Measurements from ENCODE around the gene IMPDH2. TPM values are rescaled to one million over a fixed set of nuclear protein-coding genes. Genes with fewer than 3 reads are reported as not detected.
A peak's percentile ranks its signal among the peaks of the same experiment; 100 is the strongest.

IMPDH2 gene
- total RNA-seq, 1 donor from 2014 or later = 271 TPM

- H3K36me3 Mint-ChIP-seq = peaks cover 21% of the 10 kb centered on the region
These were observed 49.7 kb downstream of the IMPDH2 start for GRCh38 chr3:48979451-48979850.

More at GRCh38 chr3:48979451-48979850, 49.7 kb downstream of the IMPDH2 start:
- H3K9ac ChIP-seq = no peak overlapping the region
- no peaks in the 10 kb centered on the region for H3K9me3 Mint-ChIP-seq
- no peak overlapping the region for H2AFZ ChIP-seq (replicated peaks)
- no peaks in the 10 kb centered on the region for H3K27me3 ChIP-seq
- no peak overlapping the region for H3K27ac ChIP-seq
- H3K4me2 ChIP-seq = no peak overlapping the region
- no peaks in the 10 kb centered on the region for H3K79me2 ChIP-seq (ENCODE audit: low read depth)
- no peak overlapping the region for H3K27ac Mint-ChIP-seq
- H3F3A ChIP-seq (ENCODE audit: low read depth) = no peaks in the 10 kb centered on the region
- no peak overlapping the region for H3K4me3 ChIP-seq
- H3K4me3 Mint-ChIP-seq = no peak overlapping the region
- no peak for DNase-seq (ENCODE audit: low spot score)
- H3K9me3 ChIP-seq (ENCODE audit: low read depth) = no peaks in the 10 kb centered on the region
- no peak for TF ChIP-seq EZH2phosphoT487 (IDR thresholded peaks at IDR 0.05)
- TF ChIP-seq EZH2 (IDR thresholded peaks at IDR 0.05) = no peak
- TF ChIP-seq CTCF (IDR thresholded peaks at IDR 0.05) = no peak
- H3K4me1 Mint-ChIP-seq = no peaks in the 10 kb centered on the region
- peaks cover 6% of the 10 kb centered on the region for H3K27me3 Mint-ChIP-seq (ENCODE audit: insufficient read depth, low read depth)
- H3K4me1 ChIP-seq = no peaks in the 10 kb centered on the region
- no peaks in the 10 kb centered on the region for H3K36me3 ChIP-seq
- H4K20me1 ChIP-seq (ENCODE audit: low read depth) = peaks cover 3% of the 10 kb centered on the region

MicroRNAs within 50 kb of the gene (microRNA counts, 767-probe panel; counts per million panel counts)
- 11,672 counts per million, percentile 98 among the panel's probes with 10 or more counts for microRNA hsa-miR-191-5p
- 460 counts per million, percentile 90 among the panel's probes with 10 or more counts for microRNA hsa-miR-425-5p

Small RNA genes lying within 50 kb of the gene (microRNA-seq; reads per million reads assigned to microRNA genes)
- gene MIR191 = 3,381 reads per million, percentile 97 among the genes with 10 or more reads in this experiment
- 897 reads per million, percentile 93 among the genes with 10 or more reads in this experiment for gene MIR425

Small RNA genes lying within 50 kb of the gene (small RNA-seq; reads per million reads assigned to genes)
- gene MIR191 (1,389 reads per million, percentile 99 among the genes with 10 or more reads in this experiment), gene MIR425 (11.5 reads per million, percentile 96 among the genes with 10 or more reads in this experiment)

Other genes with a start within 250 kb of the IMPDH2 start
- 21.6 and 25.0 TPM in 2 replicates for gene PRKAR2A, start 181.5 kb downstream of the IMPDH2 start, total RNA-seq (ENCODE audit: low replicate concordance)
- 4.3 and 12.5 TPM in 2 replicates for gene SLC25A20, start 130.5 kb downstream of the IMPDH2 start, total RNA-seq (ENCODE audit: low replicate concordance)
- 81.6 and 101 TPM in 2 replicates for gene ARIH2, start 110.6 kb downstream of the IMPDH2 start, total RNA-seq (ENCODE audit: low replicate concordance)
- 15.3 and 34.6 TPM in 2 replicates for gene P4HTM, start 39.2 kb downstream of the IMPDH2 start, total RNA-seq (ENCODE audit: low replicate concordance)
- 131 and 215 TPM in 2 replicates for gene WDR6, start 22.0 kb downstream of the IMPDH2 start, total RNA-seq (ENCODE audit: low replicate concordance)
- 32.9 and 57.4 TPM in 2 replicates for gene DALRD3, start 10.8 kb downstream of the IMPDH2 start, total RNA-seq (ENCODE audit: low replicate concordance)
- 26.2 and 36.8 TPM in 2 replicates for gene NDUFAF3, start 7.3 kb downstream of the IMPDH2 start, total RNA-seq (ENCODE audit: low replicate concordance)
- gene QRICH1, start 64.7 kb upstream of the IMPDH2 start, total RNA-seq (ENCODE audit: low replicate concordance) = 167 and 208 TPM in 2 replicates
- 240 and 347 TPM in 2 replicates for gene QARS1, start 75.4 kb upstream of the IMPDH2 start, total RNA-seq (ENCODE audit: low replicate concordance)
- gene USP19, start 91.4 kb upstream of the IMPDH2 start, total RNA-seq (ENCODE audit: low replicate concordance) = 36.0 and 60.6 TPM in 2 replicates
- gene LAMB2, start 103.7 kb upstream of the IMPDH2 start, total RNA-seq (ENCODE audit: low replicate concordance) = 75.4 and 137 TPM in 2 replicates
- gene CCDC71, start 136.9 kb upstream of the IMPDH2 start, total RNA-seq (ENCODE audit: low replicate concordance) = 18.8 and 41.9 TPM in 2 replicates
- gene KLHDC8B, start 142.2 kb upstream of the IMPDH2 start, total RNA-seq (ENCODE audit: low replicate concordance) = 14.8 and 45.1 TPM in 2 replicates
- gene C3orf62, start 247.8 kb upstream of the IMPDH2 start, total RNA-seq (ENCODE audit: low replicate concordance) = 3.0 and 3.4 TPM in 2 replicates

All from neural progenitor cell (in vitro differentiated cells).